Uterus (tissue), 2 donors: ENCODE results near the gene DNMT3A.

Experiments
- CTCF ChIP-seq, 4 experiments: fragments of 200-600 bp in 2 of 4; fragments of 450-650 bp in 2 of 4; sonication (generic) in 2 of 4; IDR thresholded peaks; one replicate each; pipeline ENCODE4 v1.5.1; 2016 to 2019; ENCODE audit warnings: antibody characterized with exemption in 4 of 4, mild to moderate bottlenecking in 2 of 4, moderate library complexity in 1 of 4
- POLR2A ChIP-seq, 2 donors: fragments of 450-650 bp; IDR thresholded peaks; one replicate each; pipeline ENCODE4 v1.6.1; 2016; ENCODE audit warnings: antibody characterized with exemption in 2 of 2, mild to moderate bottlenecking in 1 of 2, moderate library complexity in 1 of 2

GRCh38 chr2:25311865-25312575 is 29.7 kb downstream of the DNMT3A start:
- TF ChIP-seq CTCF (IDR thresholded peaks at IDR 0.05) (no peak), POLR2A (IDR thresholded peaks at IDR 0.05) (no peak)
